B cell (primary cell): ENCODE data around the gene ITIH3. TPM values are rescaled to one million over a fixed set of nuclear protein-coding genes. Genes with fewer than 3 reads are reported as not detected.

ENCODE experiments used
- ATAC-seq: fragments of 200-7000 bp; cut with Tn5 transposase; one replicate; pipeline ENCODE4 v1.10.0; 2021; ENCODE audit warnings: low read depth, mild to moderate bottlenecking, moderate number of reproducible peaks, moderate library complexity
- CTCF ChIA-PET: fragments of 350-600 bp; sonication (Branson Sonifier 250); formaldehyde crosslinking; loops from one replicate; lab custom pipeline; 2021; ENCODE audit warnings: antibody characterized with exemption, inconsistent platforms; lab: Charles Lee
- POLR2A ChIA-PET: fragments of 350-600 bp; sonication (Branson Sonifier 250); formaldehyde crosslinking; loops from one replicate; lab custom pipeline; 2021; ENCODE audit warnings: antibody characterized with exemption; lab: Charles Lee
- DNase-seq: peaks from one replicate; pipeline ENCODE4 v3.0.0; 2013
- H2AFZ ChIP-seq: 2 replicates; pipeline ENCODE4 v1.6.1; 2012; ENCODE audit warnings: mild to moderate bottlenecking, low read depth, low read length; ENCODE audit not compliant: insufficient read depth, poor library complexity, severe bottlenecking
- H3K27ac ChIP-seq, 2 donors: 1 replicate in 1 of 2; 2 replicates in 1 of 2; pipeline ENCODE4 v1.5.1; 2012 to 2013; ENCODE audit warnings: low read length in 2 of 2, mild to moderate bottlenecking in 2 of 2, moderate library complexity in 1 of 2
- H3K27me3 ChIP-seq, 4 experiments: fragments of 200-600 bp in 1 of 4; sonication (generic) in 1 of 4; replicated peaks in 1 of 4; 1 replicate in 2 of 4; 2 replicates in 2 of 4; pipeline versions ENCODE4 v1.6.1 to v1.7.0; 2013 to 2016; ENCODE audit warnings: low read length in 3 of 4, mild to moderate bottlenecking in 2 of 4, mixed read lengths in 1 of 4, moderate library complexity in 1 of 4; ENCODE audit not compliant: insufficient read depth in 4 of 4, control insufficient read depth in 3 of 4; ENCODE audit errors: control extremely low read depth in 1 of 4
- H3K36me3 ChIP-seq, 2 experiments: replicated peaks in 1 of 2; 1 replicate in 1 of 2; 2 replicates in 1 of 2; pipeline versions ENCODE4 v1.6.1 to v1.7.1; 2013; ENCODE audit warnings: low read length in 1 of 2; ENCODE audit not compliant: insufficient read depth in 2 of 2, control insufficient read depth in 1 of 2; ENCODE audit errors: control extremely low read depth in 1 of 2, extremely low read depth in 1 of 2
- H3K4me1 ChIP-seq, 2 donors: fragments of 200-600 bp in 1 of 2; sonication (generic) in 1 of 2; 1 replicate in 1 of 2; 2 replicates in 1 of 2; pipeline versions ENCODE4 v1.5.1 to v1.6.1; 2013 to 2017; ENCODE audit warnings: low read length in 2 of 2; ENCODE audit not compliant: control insufficient read depth in 2 of 2, insufficient read depth in 2 of 2
- H3K4me2 ChIP-seq: replicated peaks from 2 replicates; pipeline ENCODE3; 2012; ENCODE audit warnings: mild to moderate bottlenecking, low read depth, low read length; ENCODE audit not compliant: poor library complexity, severe bottlenecking
- H3K4me3 ChIP-seq, 5 experiments: fragments of 200-600 bp in 1 of 5; sonication (generic) in 1 of 5; 1 replicate in 3 of 5; 2 replicates in 2 of 5; pipeline versions ENCODE4 v1.5.1 to v1.7.0; 2011 to 2016; ENCODE audit warnings: low read length in 4 of 5, mild to moderate bottlenecking in 4 of 5, low read depth in 2 of 5, control low read depth in 1 of 5, moderate library complexity in 1 of 5; ENCODE audit not compliant: insufficient read depth in 1 of 5; ENCODE audit errors: control extremely low read depth in 1 of 5, extremely low read depth in 1 of 5
- H3K79me2 ChIP-seq: fragments of 200-600 bp; sonication (generic); one replicate; pipeline ENCODE4 v1.6.0; 2016; ENCODE audit warnings: low read length; ENCODE audit not compliant: control insufficient read depth, insufficient read depth
- H3K9ac ChIP-seq: fragments of 200-600 bp; sonication (generic); 2 replicates; pipeline ENCODE4 v1.6.1; 2017; ENCODE audit warnings: mild to moderate bottlenecking, low read length, moderate library complexity
- H3K9me3 ChIP-seq, 3 donors: one replicate each; pipeline versions ENCODE4 v1.6.1 to v1.7.1; 2013; ENCODE audit warnings: low read length in 2 of 3; ENCODE audit not compliant: control insufficient read depth in 2 of 3, insufficient read depth in 1 of 3; ENCODE audit errors: control extremely low read depth in 1 of 3
- H4K20me1 ChIP-seq: 2 replicates; pipeline ENCODE4 v1.6.0; 2012; ENCODE audit warnings: mild to moderate bottlenecking, low read length; ENCODE audit not compliant: insufficient read depth, control insufficient read depth, poor library complexity, severe bottlenecking
- H3K27ac Mint-ChIP-seq: one replicate; pipeline ENCODE4 v1.8.0; 2021; ENCODE audit warnings: mixed read lengths
- H3K27me3 Mint-ChIP-seq: one replicate; pipeline ENCODE4 v1.8.0; 2021; ENCODE audit warnings: mixed read lengths
- H3K4me1 Mint-ChIP-seq: one replicate; pipeline ENCODE4 v1.8.0; 2021; ENCODE audit warnings: mixed read lengths
- H3K4me3 Mint-ChIP-seq: one replicate; pipeline ENCODE4 v1.8.0; 2021; ENCODE audit warnings: mixed read lengths
- H3K9me3 Mint-ChIP-seq: one replicate; pipeline ENCODE4 v1.8.0; 2022; ENCODE audit warnings: mixed read lengths; ENCODE audit not compliant: insufficient read depth
- CTCF ChIP-seq: fragments of 200-600 bp; IDR thresholded peaks from one replicate; pipeline ENCODE4 v1.8.0; 2022; ENCODE audit warnings: antibody characterized with exemption, mild to moderate bottlenecking
- EZH2 ChIP-seq: IDR thresholded peaks from 2 replicates; pipeline ENCODE4 v1.6.1; 2012; ENCODE audit warnings: borderline replicate concordance, low read depth, mild to moderate bottlenecking, moderate library complexity, low read length; ENCODE audit not compliant: insufficient read depth, poor library complexity, severe bottlenecking
- WGBS: methylation state at CpG from one replicate; pipeline ENCODE4 v1.1.5; 2013; ENCODE audit warnings: missing lambda C conversion rate; ENCODE audit not compliant: insufficient coverage; 5-methylcytosine and 5-hydroxymethylcytosine counted together
- intact Hi-C: fragments of 100-400 bp; cut with micrococcal nuclease; formaldehyde crosslinking; loops from one replicate; pipeline ENCODE4 v1.10.0; 2022
- polyA plus RNA-seq: library from polyadenylated mRNA; depleted of rRNA; stranded (reverse); fragments of >200 nt; gene quantifications from 2 replicates; pipeline ENCODE4 v1.2.3, GENCODE V29; 2012
- total RNA-seq, 2 donors: library from RNA; stranded (reverse); fragments of 120-200 nt in 1 of 2; gene quantifications; 1 replicate in 1 of 2; 2 replicates in 1 of 2; pipeline versions ENCODE4 v1.2.3 to v1.2.4, GENCODE V29; 2013 to 2022

The ITIH3 gene
- total and polyA plus RNA-seq, 2 donors (not counting 1 experiment from before 2014, with no cell fraction given): not detected

DNA sequence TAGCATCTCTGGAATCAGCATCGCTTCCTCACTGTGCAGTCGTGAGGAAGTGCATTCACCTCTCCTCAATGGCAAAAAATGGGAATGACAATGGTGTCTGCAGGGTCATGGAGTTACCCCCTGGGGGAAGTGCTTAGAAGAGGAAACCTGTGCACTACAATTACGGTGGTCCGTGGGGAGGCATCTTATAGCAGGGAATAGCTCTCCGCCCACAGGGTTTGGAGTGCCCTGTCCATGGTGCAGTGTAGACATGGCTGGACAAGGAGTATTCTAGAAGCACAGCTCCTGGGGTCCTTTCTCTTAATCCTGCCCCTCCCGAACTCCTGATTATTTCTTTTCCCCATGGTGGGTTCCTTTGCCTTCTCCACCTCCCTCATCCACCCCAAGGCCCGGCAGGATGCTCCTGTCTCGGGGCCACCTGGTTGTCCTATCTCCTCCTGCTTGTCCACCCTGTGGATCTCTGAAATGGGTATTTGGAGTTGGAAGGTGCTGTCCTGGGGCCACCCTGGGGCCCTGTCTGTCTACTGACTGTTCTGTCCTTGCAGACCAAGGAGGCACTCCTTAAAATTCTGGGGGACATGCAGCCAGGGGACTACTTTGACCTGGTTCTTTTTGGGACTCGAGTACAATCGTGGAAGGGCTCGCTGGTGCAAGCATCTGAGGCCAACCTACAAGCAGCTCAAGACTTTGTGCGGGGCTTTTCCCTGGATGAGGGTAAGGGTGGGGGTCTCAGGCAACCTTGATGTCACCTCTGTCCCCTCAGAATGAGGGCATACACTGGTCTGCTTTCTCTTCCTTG lies 12.0 kb upstream of the ITIH3 start:
- Histone ChIP-seq H3K4me2 (no peak overlapping the region), H3K36me3 (no peaks in the 10 kb centered on the region), H3K9ac (no peak overlapping the region), H2AFZ (no peak overlapping the region), H3K27me3 (no peaks in the 10 kb centered on the region), H3K27ac (no peak overlapping the region), H3K4me3 (no peak overlapping the region), H4K20me1 (no peaks in the 10 kb centered on the region), H3K79me2 (no peaks in the 10 kb centered on the region), H3K4me1 (peaks cover 14 to 19% of the 10 kb centered on the region in 2 donors), H3K9me3 (no peaks in the 10 kb centered on the region)
- no peaks in the 10 kb centered on the region for H3K9me3 Mint-ChIP-seq
- H3K27me3 Mint-ChIP-seq: peaks cover 4% of the 10 kb centered on the region
- peaks cover 14% of the 10 kb centered on the region for H3K4me1 Mint-ChIP-seq
- no peak for ATAC-seq
- WGBS: 78% methylated on average over 7 of the region's 12 CpGs
- H3K27ac Mint-ChIP-seq: peak overlapping the region; percentile 10
- no peak for TF ChIP-seq EZH2
- TF ChIP-seq CTCF: no peak
- intact Hi-C loops: no loop called here
- no peak overlapping the region for H3K4me3 Mint-ChIP-seq
- DNase-seq: no peak
- ChIA-PET POLR2A (no interaction called here), CTCF (no interaction called here)

DNA sequence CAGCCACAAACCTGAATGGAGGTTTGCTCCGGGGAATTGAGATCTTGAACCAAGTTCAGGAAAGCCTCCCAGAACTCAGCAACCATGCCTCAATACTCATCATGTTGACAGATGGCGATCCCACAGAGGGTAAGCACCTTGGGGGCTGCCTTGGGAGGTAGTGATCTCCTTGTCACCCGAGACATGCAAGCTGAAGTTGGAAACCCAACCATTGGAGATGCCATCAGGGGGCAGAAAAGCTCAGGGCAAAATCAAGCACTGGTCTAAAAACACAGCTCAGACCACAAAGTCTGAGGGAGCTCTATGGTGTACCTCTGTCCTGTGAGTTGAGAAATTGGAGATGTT lies 11.4 kb upstream of the ITIH3 start:
- no peaks in the 10 kb centered on the region for H3K79me2 ChIP-seq
- ATAC-seq (no peak), DNase-seq (no peak)
- Mint-ChIP-seq H3K27me3 (peaks cover 4% of the 10 kb centered on the region), H3K27ac (no peak overlapping the region), H3K9me3 (no peaks in the 10 kb centered on the region), H3K4me3 (no peak overlapping the region), H3K4me1 (peaks cover 14% of the 10 kb centered on the region)
- WGBS: 94% methylated on average over 3 of the region's 3 CpGs
- ChIA-PET CTCF (no interaction called here), POLR2A (no interaction called here)
- no peaks in the 10 kb centered on the region for H4K20me1 ChIP-seq
- intact Hi-C loops: no loop called here
- peaks cover 14 to 19% of the 10 kb centered on the region in 2 donors for H3K4me1 ChIP-seq
- H3K9ac ChIP-seq: no peak overlapping the region
- H3K4me3 ChIP-seq: no peak overlapping the region
- no peak overlapping the region for H3K27ac ChIP-seq
- no peaks in the 10 kb centered on the region for H3K9me3 ChIP-seq
- TF ChIP-seq EZH2 (no peak), CTCF (no peak)
- no peaks in the 10 kb centered on the region for H3K36me3 ChIP-seq
- no peak overlapping the region for H2AFZ ChIP-seq
- H3K27me3 ChIP-seq: no peaks in the 10 kb centered on the region
- no peak overlapping the region for H3K4me2 ChIP-seq
